ENCODE results near the gene COL4A1. TPM values are rescaled to one million over a fixed set of nuclear protein-coding genes. Genes with fewer than 3 reads are reported as not detected.

COL4A1 gene
- polyA plus RNA-seq, 1 experiment: 210 TPM

GRCh38 chr13:110349239-110349638 lies 42.3 kb upstream of the COL4A1 start:
- CTCF ChIA-PET: interaction anchor here (1.1 kb wide), 1 partner anchor 107 kb away, joined by 3 read pairs; no protein-coding TSS in a partner anchor
- DNase-seq (ENCODE audit: low read depth, low spot score): no peak
- no peaks in the 10 kb centered on the region; the same call in 1 of the 2 replicates for H3K9me3 ChIP-seq (ENCODE audit: control insufficient read depth, insufficient read depth, low read length)

GRCh38 chr13:110348309-110349105 lies 41.5 kb upstream of the COL4A1 start:
- DNase-seq (ENCODE audit: low read depth, low spot score): no peak
- Histone ChIP-seq H3K9me3 (ENCODE audit: control insufficient read depth, insufficient read depth, low read length) (no peaks in the 10 kb centered on the region; the same call in 1 of the 2 replicates), H3K4me3 (ENCODE audit: low read depth, low read length) (no peak overlapping the region), H3K27ac (ENCODE audit: low read depth, low read length) (peak overlapping the region; percentile 49), H3K27me3 (ENCODE audit: control insufficient read depth, insufficient read depth, low read length) (no peaks in the 10 kb centered on the region)
- no peak for TF ChIP-seq CTCF (IDR thresholded peaks at IDR 0.05; ENCODE audit: low read depth, low read length)
- CTCF ChIA-PET: interaction anchor here (1.1 to 1.2 kb wide), 2 partner anchors 10 to 107 kb away, joined by 3 read pairs; no protein-coding TSS in a partner anchor
- POLR2A ChIA-PET: interaction anchor here (1.0 to 1.3 kb wide), 4 partner anchors 17 to 367 kb away, joined by 3 to 9 read pairs (median 4); no protein-coding TSS in a partner anchor

More at GRCh38 chr13:110349239-110349638, 42.3 kb upstream of the COL4A1 start:
- TF ChIP-seq CTCF (IDR thresholded peaks at IDR 0.05; ENCODE audit: low read depth, low read length): no peak
- Histone ChIP-seq H3K4me3 (ENCODE audit: low read depth, low read length) (no peak overlapping the region), H3K27me3 (ENCODE audit: control insufficient read depth, insufficient read depth, low read length) (no peaks in the 10 kb centered on the region), H3K27ac (ENCODE audit: low read depth, low read length) (no peak overlapping the region)
- POLR2A ChIA-PET: no interaction called here

GRCh38 chr13:110347535-110348308 lies 40.8 kb upstream of the COL4A1 start:
- H3K27me3 ChIP-seq (ENCODE audit: control insufficient read depth, insufficient read depth, low read length): no peaks in the 10 kb centered on the region
- H3K4me3 ChIP-seq (ENCODE audit: low read depth, low read length): no peak overlapping the region
- CTCF ChIA-PET: interaction anchor here (1.0 to 1.2 kb wide), 3 partner anchors 9 to 108 kb away, joined by 3 to 4 read pairs (median 3); no protein-coding TSS in a partner anchor
- no peaks in the 10 kb centered on the region; the same call in 1 of the 2 replicates for H3K9me3 ChIP-seq (ENCODE audit: control insufficient read depth, insufficient read depth, low read length)
- peak overlapping the region; percentile 49 for H3K27ac ChIP-seq (ENCODE audit: low read depth, low read length)
- no peak for DNase-seq (ENCODE audit: low read depth, low spot score)
- TF ChIP-seq CTCF (IDR thresholded peaks at IDR 0.05; ENCODE audit: low read depth, low read length): no peak
- POLR2A ChIA-PET: interaction anchor here (0.6 to 1.3 kb wide), 6 partner anchors 17 to 368 kb away, joined by 3 to 9 read pairs (median 4); no protein-coding TSS in a partner anchor

- CTCF ChIA-PET: interaction anchor here (1.0 kb wide), 1 partner anchor 14 kb away, joined by 4 read pairs; no protein-coding TSS in a partner anchor
Observed at GRCh38 chr13:110347088-110347487, 40.1 kb upstream of the COL4A1 start.

More at GRCh38 chr13:110347088-110347487, 40.1 kb upstream of the COL4A1 start:
- H3K27ac ChIP-seq (ENCODE audit: low read depth, low read length): no peak overlapping the region
- POLR2A ChIA-PET: interaction anchor here (1.1 kb wide), 1 partner anchor 41 kb away, joined by 4 read pairs; no protein-coding TSS in a partner anchor
- no peak for DNase-seq (ENCODE audit: low read depth, low spot score)
- no peaks in the 10 kb centered on the region; the same call in 1 of the 2 replicates for H3K9me3 ChIP-seq (ENCODE audit: control insufficient read depth, insufficient read depth, low read length)
- no peaks in the 10 kb centered on the region for H3K27me3 ChIP-seq (ENCODE audit: control insufficient read depth, insufficient read depth, low read length)
- no peak overlapping the region for H3K4me3 ChIP-seq (ENCODE audit: low read depth, low read length)
- TF ChIP-seq CTCF (IDR thresholded peaks at IDR 0.05; ENCODE audit: low read depth, low read length): no peak

Data from AG04450 (cell line).